ENCODE results near the gene HECW1. TPM values are rescaled to one million over a fixed set of nuclear protein-coding genes. Genes with fewer than 3 reads are reported as not detected.
A peak's percentile ranks its signal among the peaks of the same experiment; 100 is the strongest.

The HECW1 gene
- total RNA-seq, 1 donor from 2014 or later = 0.46 TPM

- Histone ChIP-seq H3K4me3 (ENCODE audit: low read depth, low read length) (no peak overlapping the region), H3K36me3 (ENCODE audit: control insufficient read depth, insufficient read depth, low read length) (no peaks in the 10 kb centered on the region), H3K27me3 (ENCODE audit: control insufficient read depth, insufficient read depth, low read length) (no peaks in the 10 kb centered on the region)
- DNase-seq (ENCODE audit: low read depth) = peak; percentile 70
- TF ChIP-seq CTCF (IDR thresholded peaks at IDR 0.05; ENCODE audit: insufficient read depth, low read length, poor library complexity, severe bottlenecking) = no peak
Measured at GRCh38 chr7:43164757-43165156, 52.3 kb downstream of the HECW1 start.

- DNase-seq (ENCODE audit: low read depth) = no peak
- TF ChIP-seq CTCF (IDR thresholded peaks at IDR 0.05; ENCODE audit: insufficient read depth, low read length, poor library complexity, severe bottlenecking) = no peak
- Histone ChIP-seq H3K27me3 (ENCODE audit: control insufficient read depth, insufficient read depth, low read length) (no peaks in the 10 kb centered on the region), H3K36me3 (ENCODE audit: control insufficient read depth, insufficient read depth, low read length) (no peaks in the 10 kb centered on the region), H3K4me3 (ENCODE audit: low read depth, low read length) (no peak overlapping the region)
Measured at GRCh38 chr7:43166686-43167085, 54.2 kb downstream of the HECW1 start.

GRCh38 chr7:43169076-43169475 is 56.6 kb downstream of the HECW1 start:
- Histone ChIP-seq H3K36me3 (ENCODE audit: control insufficient read depth, insufficient read depth, low read length) (no peaks in the 10 kb centered on the region), H3K4me3 (ENCODE audit: low read depth, low read length) (no peak overlapping the region), H3K27me3 (ENCODE audit: control insufficient read depth, insufficient read depth, low read length) (no peaks in the 10 kb centered on the region)
- no peak for TF ChIP-seq CTCF (IDR thresholded peaks at IDR 0.05; ENCODE audit: insufficient read depth, low read length, poor library complexity, severe bottlenecking)
- no peak for DNase-seq (ENCODE audit: low read depth)

- Histone ChIP-seq H3K36me3 (ENCODE audit: control insufficient read depth, insufficient read depth, low read length) (no peaks in the 10 kb centered on the region), H3K4me3 (ENCODE audit: low read depth, low read length) (no peak overlapping the region), H3K27me3 (ENCODE audit: control insufficient read depth, insufficient read depth, low read length) (no peaks in the 10 kb centered on the region)
- no peak for TF ChIP-seq CTCF (IDR thresholded peaks at IDR 0.05; ENCODE audit: insufficient read depth, low read length, poor library complexity, severe bottlenecking)
- DNase-seq (ENCODE audit: low read depth) = peak; percentile 9
Measured at GRCh38 chr7:43170571-43170970, 58.1 kb downstream of the HECW1 start.

- no peaks in the 10 kb centered on the region for H3K27me3 ChIP-seq (ENCODE audit: control insufficient read depth, insufficient read depth, low read length)
- H3K4me3 ChIP-seq (ENCODE audit: low read depth, low read length) = no peak overlapping the region
- no peak for DNase-seq (ENCODE audit: low read depth)
- TF ChIP-seq CTCF (IDR thresholded peaks at IDR 0.05; ENCODE audit: insufficient read depth, low read length, poor library complexity, severe bottlenecking) = no peak
- no peaks in the 10 kb centered on the region for H3K36me3 ChIP-seq (ENCODE audit: control insufficient read depth, insufficient read depth, low read length)
Measured at GRCh38 chr7:43175570-43176200, 63.2 kb downstream of the HECW1 start.

- Histone ChIP-seq H3K27me3 (ENCODE audit: control insufficient read depth, insufficient read depth, low read length) (no peaks in the 10 kb centered on the region), H3K4me3 (ENCODE audit: low read depth, low read length) (no peak overlapping the region), H3K36me3 (ENCODE audit: control insufficient read depth, insufficient read depth, low read length) (no peaks in the 10 kb centered on the region)
- no peak for DNase-seq (ENCODE audit: low read depth)
- TF ChIP-seq CTCF (IDR thresholded peaks at IDR 0.05; ENCODE audit: insufficient read depth, low read length, poor library complexity, severe bottlenecking) = no peak
Measured at GRCh38 chr7:43179393-43179792, 66.9 kb downstream of the HECW1 start.
